SK-N-SH (cell line): ENCODE data around the gene DARS2. TPM values are rescaled to one million over a fixed set of nuclear protein-coding genes. Genes with fewer than 3 reads are reported as not detected.
"Not testable (repeated sequence)": the region's sequence is repeated elsewhere in the genome, so short reads cannot be mapped to it uniquely, and the experiment has no call there.

Source experiments
- CTCF ChIA-PET: fragments of 300-600, 350-600 bp; formaldehyde crosslinking; extraction: SDS; loops from one replicate; lab custom pipeline; 2021; lab: Yijun Ruan, JAX
- POLR2A ChIA-PET: fragments of 350-600 bp; sonication (Branson Sonifier 250); formaldehyde crosslinking; extraction: SDS; loops from one replicate; lab custom pipeline; 2020; ENCODE audit warnings: antibody characterized with exemption, inconsistent platforms; lab: Yijun Ruan, JAX
- DNase-seq: peaks from one replicate; pipeline ENCODE4 v3.0.0; 2012
- H2AFZ ChIP-seq: fragments of 200-600 bp; sonication (generic); 2 replicates; pipeline ENCODE4 v1.8.1; 2016; ENCODE audit warnings: antibody characterized with exemption, mild to moderate bottlenecking, low read depth
- H3F3A ChIP-seq: fragments of 200-600 bp; sonication (generic); replicated peaks from 2 replicates; pipeline ENCODE3; 2016; ENCODE audit warnings: antibody characterized with exemption, mild to moderate bottlenecking; ENCODE audit not compliant: insufficient read depth
- H3K27ac ChIP-seq, 2 experiments: fragments of 200-500 bp in 1 of 2; fragments of 200-600 bp in 1 of 2; sonication (Bioruptor generic) in 1 of 2; sonication (generic), shearing (Covaris generic) in 1 of 2; 2 replicates each; pipeline versions ENCODE4 v1.5.1 to v1.6.1; 2014 to 2016; ENCODE audit warnings: low read depth in 2 of 2, inconsistent platforms in 1 of 2, low read length in 1 of 2, mild to moderate bottlenecking in 1 of 2, mixed read lengths in 1 of 2
- H3K27me3 ChIP-seq: fragments of 200-600 bp; sonication (generic), shearing (Covaris generic); 2 replicates; pipeline ENCODE4 v1.6.1; 2016; ENCODE audit warnings: mixed run types; ENCODE audit not compliant: insufficient read depth
- H3K36me3 ChIP-seq, 2 experiments: fragments of 200-500 bp in 1 of 2; fragments of 200-600 bp in 1 of 2; sonication (Bioruptor generic) in 1 of 2; sonication (generic) in 1 of 2; replicated peaks in 1 of 2; 2 replicates each; pipeline versions ENCODE3 to v1.5.1; 2014 to 2016; ENCODE audit warnings: low read length in 1 of 2, mild to moderate bottlenecking in 1 of 2; ENCODE audit not compliant: insufficient read depth in 2 of 2, control insufficient read depth in 1 of 2
- H3K4me1 ChIP-seq, 2 experiments: fragments of 200-500 bp in 1 of 2; fragments of 200-600 bp in 1 of 2; sonication (Bioruptor generic) in 1 of 2; sonication (generic), shearing (Covaris generic) in 1 of 2; 2 replicates each; pipeline versions ENCODE4 v1.5.1 to v1.6.1; 2014 to 2016; ENCODE audit warnings: low read depth in 1 of 2, low read length in 1 of 2, mixed run types in 1 of 2; ENCODE audit not compliant: insufficient read depth in 2 of 2, control insufficient read depth in 1 of 2
- H3K4me2 ChIP-seq: fragments of 200-600 bp; sonication (generic), shearing (Covaris generic); 2 replicates; pipeline ENCODE4 v1.6.1; 2017; ENCODE audit warnings: mixed run types
- H3K4me3 ChIP-seq, 2 experiments: fragments of 200-500 bp in 1 of 2; fragments of 200-600 bp in 1 of 2; sonication (Bioruptor generic) in 1 of 2; sonication (generic), shearing (Covaris generic) in 1 of 2; 2 replicates each; pipeline versions ENCODE4 v1.5.1 to v1.8.1; 2014 to 2016; ENCODE audit warnings: low read depth in 2 of 2, inconsistent platforms in 1 of 2, low read length in 1 of 2, mild to moderate bottlenecking in 1 of 2, mixed read lengths in 1 of 2, moderate library complexity in 1 of 2
- H3K79me2 ChIP-seq: fragments of 200-600 bp; sonication (generic); 2 replicates; pipeline ENCODE4 v1.8.1; 2017; ENCODE audit warnings: mild to moderate bottlenecking; ENCODE audit not compliant: insufficient read depth
- H3K9ac ChIP-seq: fragments of 200-600 bp; sonication (generic); 2 replicates; pipeline ENCODE4 v1.6.1; 2017; ENCODE audit warnings: mixed run types
- H3K9me2 ChIP-seq: fragments of 200-600 bp; sonication (generic); 2 replicates; pipeline ENCODE4 v1.6.1; 2017; ENCODE audit warnings: mixed run types
- H3K9me3 ChIP-seq: fragments of 200-600 bp; sonication (generic); 2 replicates; pipeline ENCODE4 v1.6.1; 2017; ENCODE audit warnings: mixed run types, mild to moderate bottlenecking, moderate library complexity
- H4K20me1 ChIP-seq: fragments of 200-600 bp; sonication (generic); 2 replicates; pipeline ENCODE4 v1.6.1; 2017; ENCODE audit warnings: mild to moderate bottlenecking, mixed run types; ENCODE audit not compliant: insufficient read depth
- ELF1 ChIP-seq: IDR thresholded peaks from 2 replicates; pipeline ENCODE4 v1.4.0; 2012
- FOXJ3 ChIP-seq: sonication (generic); formaldehyde crosslinking; IDR thresholded peaks from 2 replicates; pipeline ENCODE4 v1.5.1; 2020; ENCODE audit warnings: mild to moderate bottlenecking, missing genetic modification reagents
- IRF3 ChIP-seq: fragments of 150-350 bp; IDR thresholded peaks from 2 replicates; pipeline ENCODE4 v1.6.1; 2016; ENCODE audit warnings: mild to moderate bottlenecking, low read depth, low read length
- MEF2A ChIP-seq: IDR thresholded peaks from 2 replicates; pipeline ENCODE4 v1.4.0; 2012; ENCODE audit warnings: low read depth, borderline replicate concordance
- RAD21 ChIP-seq: IDR thresholded peaks from 2 replicates; pipeline ENCODE4 v1.6.1; 2012; ENCODE audit warnings: mild to moderate bottlenecking, low read length
- RFX5 ChIP-seq: IDR thresholded peaks from 2 replicates; pipeline ENCODE4 v1.6.1; 2012; ENCODE audit warnings: mild to moderate bottlenecking, improper control_type of control experiment, low read length
- SMC3 ChIP-seq: IDR thresholded peaks from 2 replicates; pipeline ENCODE4 v1.6.1; 2012; ENCODE audit warnings: low read depth, low read length, improper control_type of control experiment
- TAF1 ChIP-seq: IDR thresholded peaks from 2 replicates; pipeline ENCODE4 v1.6.1; 2012; ENCODE audit warnings: low read depth, mild to moderate bottlenecking, low read length, moderate library complexity, borderline replicate concordance
- TEAD4 ChIP-seq: IDR thresholded peaks from 2 replicates; pipeline ENCODE4 v1.4.0; 2012; ENCODE audit warnings: mild to moderate bottlenecking, borderline replicate concordance; ENCODE audit not compliant: insufficient read depth
- WGBS: methylation state at CpG from one replicate; pipeline ENCODE4 v1.1.6; 2017; ENCODE audit warnings: low lambda C conversion rate; 5-methylcytosine and 5-hydroxymethylcytosine counted together
- polyA plus RNA-seq, 3 experiments: library from polyadenylated mRNA; depleted of rRNA; stranded (reverse); fragments of >200 nt; gene quantifications; 2 replicates each; pipeline ENCODE4 v1.2.3, GENCODE V29; 2012
- TF ChIP-seq, protein P1 (sequence below): IDR thresholded peaks from 2 replicates; pipeline ENCODE4; 2012

The DARS2 gene
- polyA plus RNA-seq, 1 of the 3 experiments (the other 2 are of a cell fraction) = 17.1 TPM

- no peaks in the 10 kb centered on the region for H3K9me2 ChIP-seq
- H3K27me3 ChIP-seq = no peaks in the 10 kb centered on the region
- peaks cover 48% of the 10 kb centered on the region for H3F3A ChIP-seq
- H3K27ac ChIP-seq = peak overlapping the region; percentile 2 to 50; a peak in 2 of 4 replicates
- ChIA-PET POLR2A (interaction anchor here (0.6 to 0.9 kb wide), 2 partner anchors 11 to 14 kb away, joined by 3 read pairs; partner anchors contain the start of genes GAS5 and ZBTB37), CTCF (no interaction called here)
- H3K4me3 ChIP-seq = no peak overlapping the region
- no peaks in the 10 kb centered on the region for H3K79me2 ChIP-seq
- peaks cover 4% of the 10 kb centered on the region in 2 experiments; a peak in 2 of 4 replicates for H3K4me1 ChIP-seq
- peaks cover 28 to 49% of the 10 kb centered on the region in 2 experiments for H3K36me3 ChIP-seq
- 95% methylated on average over 4 of the region's 4 CpGs for WGBS
- TF ChIP-seq RFX5 (no peak), TEAD4 (no peak), IRF3 (no peak), RAD21 (no peak), ELF1 (no peak), FOXJ3 (no peak), SMC3 (no peak), TAF1 (no peak), MEF2A (no peak)
- TF ChIP-seq, protein P1, sequence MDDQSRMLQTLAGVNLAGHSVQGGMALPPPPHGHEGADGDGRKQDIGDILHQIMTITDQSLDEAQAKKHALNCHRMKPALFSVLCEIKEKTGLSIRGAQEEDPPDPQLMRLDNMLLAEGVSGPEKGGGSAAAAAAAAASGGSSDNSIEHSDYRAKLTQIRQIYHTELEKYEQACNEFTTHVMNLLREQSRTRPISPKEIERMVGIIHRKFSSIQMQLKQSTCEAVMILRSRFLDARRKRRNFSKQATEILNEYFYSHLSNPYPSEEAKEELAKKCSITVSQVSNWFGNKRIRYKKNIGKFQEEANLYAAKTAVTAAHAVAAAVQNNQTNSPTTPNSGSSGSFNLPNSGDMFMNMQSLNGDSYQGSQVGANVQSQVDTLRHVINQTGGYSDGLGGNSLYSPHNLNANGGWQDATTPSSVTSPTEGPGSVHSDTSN = no peak
- H3K9ac ChIP-seq = no peak overlapping the region
- H3K4me2 ChIP-seq = no peak overlapping the region
- no peaks in the 10 kb centered on the region for H3K9me3 ChIP-seq
- no peak for DNase-seq
- peaks cover under 1% of the 10 kb centered on the region; the same call in 1 of the 2 replicates for H4K20me1 ChIP-seq
- no peak overlapping the region for H2AFZ ChIP-seq
Measured at GRCh38 chr1:173857363-173857917, 33.0 kb downstream of the DARS2 start.

DNA sequence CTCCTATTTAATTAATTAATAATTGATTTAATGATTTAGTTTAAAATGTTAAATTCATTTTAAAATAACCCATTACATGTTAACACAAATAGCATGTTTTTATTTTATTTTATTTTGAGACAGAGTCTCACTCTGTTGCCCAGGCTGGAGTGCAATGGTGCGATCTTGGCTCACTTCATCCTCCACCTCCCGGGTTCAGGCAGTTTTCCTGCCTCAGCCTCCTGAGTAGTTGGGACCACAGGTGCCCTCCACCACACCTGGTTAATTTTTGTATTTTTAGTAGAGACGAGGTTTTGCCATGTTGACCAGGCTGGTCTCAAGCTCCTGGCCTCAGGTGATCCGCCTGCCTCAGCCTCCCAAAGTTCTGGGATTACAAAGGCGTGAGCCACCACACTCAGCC, 35.1 kb downstream of the DARS2 start:
- H3K9me3 ChIP-seq, H3K27me3 ChIP-seq, H3K4me2 ChIP-seq, H3K79me2 ChIP-seq, H2AFZ ChIP-seq, DNase-seq, H3K9ac ChIP-seq, H3K27ac ChIP-seq, H3K4me1 ChIP-seq, CTCF ChIA-PET, H3K4me3 ChIP-seq, H3K9me2 ChIP-seq: not testable (repeated sequence)
- H3F3A ChIP-seq = peaks cover 68% of the 10 kb centered on the region
- H3K36me3 ChIP-seq = peaks cover 42 to 66% of the 10 kb centered on the region in 2 experiments
- POLR2A ChIA-PET = interaction anchor here (0.7 to 1.3 kb wide), 2 partner anchors 9 to 133 kb away, joined by 3 to 4 read pairs; partner anchors contain the start of genes GAS5 and ZBTB37
- 98% methylated on average over 5 of the region's 5 CpGs for WGBS
- H4K20me1 ChIP-seq = peaks cover 22% of the 10 kb centered on the region
